Panc1 (cell line): ENCODE measurements around the gene RARRES2.
"Not testable (repeated sequence)": the region's sequence is repeated elsewhere in the genome, so short reads cannot be mapped to it uniquely, and the experiment has no call there.

Source experiments
- POLR2AphosphoS5 ChIP-seq: IDR thresholded peaks from 2 replicates; pipeline ENCODE4 v1.6.1; 2012; ENCODE audit warnings: mild to moderate bottlenecking, low read depth, low read length, moderate library complexity
- TCF7L2 ChIP-seq: IDR thresholded peaks from 2 replicates; pipeline ENCODE4 v1.6.1; 2011; ENCODE audit warnings: mild to moderate bottlenecking, low read depth, low read length, inconsistent platforms
- TF ChIP-seq, protein P1 (sequence below): fragments of 450-650 bp; IDR thresholded peaks from 2 replicates; pipeline ENCODE4 v1.5.1; 2017; ENCODE audit warnings: mild to moderate bottlenecking
- TF ChIP-seq, protein P2 (sequence below), 2 experiments: IDR thresholded peaks; 2 replicates each; pipeline ENCODE4 v1.6.1; 2011 to 2012; ENCODE audit warnings: low read depth in 2 of 2, control low read depth in 1 of 2, low read length in 1 of 2, mild to moderate bottlenecking in 1 of 2, moderate library complexity in 1 of 2; ENCODE audit not compliant: insufficient read depth in 1 of 2

DNA sequence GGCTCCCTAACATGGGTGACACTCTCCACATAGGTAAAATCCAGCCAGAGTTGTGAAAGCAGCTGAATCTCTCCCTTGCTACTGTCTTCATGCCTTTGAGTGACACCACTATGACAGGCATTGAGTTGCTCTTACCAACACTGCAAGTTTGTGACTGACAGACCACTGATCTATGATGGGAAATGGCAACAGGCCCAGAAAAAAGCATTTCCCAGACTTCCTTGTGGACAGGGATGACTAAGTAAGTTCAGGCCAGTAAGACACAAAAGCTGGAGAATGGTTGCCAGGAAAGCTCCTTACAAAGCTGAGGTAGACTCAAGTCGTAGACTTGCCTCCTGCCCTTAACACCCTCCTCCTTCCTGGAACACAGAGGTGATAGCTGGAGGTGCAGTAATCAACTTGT is 38.5 kb downstream of the RARRES2 start:
- TF ChIP-seq, protein P1, sequence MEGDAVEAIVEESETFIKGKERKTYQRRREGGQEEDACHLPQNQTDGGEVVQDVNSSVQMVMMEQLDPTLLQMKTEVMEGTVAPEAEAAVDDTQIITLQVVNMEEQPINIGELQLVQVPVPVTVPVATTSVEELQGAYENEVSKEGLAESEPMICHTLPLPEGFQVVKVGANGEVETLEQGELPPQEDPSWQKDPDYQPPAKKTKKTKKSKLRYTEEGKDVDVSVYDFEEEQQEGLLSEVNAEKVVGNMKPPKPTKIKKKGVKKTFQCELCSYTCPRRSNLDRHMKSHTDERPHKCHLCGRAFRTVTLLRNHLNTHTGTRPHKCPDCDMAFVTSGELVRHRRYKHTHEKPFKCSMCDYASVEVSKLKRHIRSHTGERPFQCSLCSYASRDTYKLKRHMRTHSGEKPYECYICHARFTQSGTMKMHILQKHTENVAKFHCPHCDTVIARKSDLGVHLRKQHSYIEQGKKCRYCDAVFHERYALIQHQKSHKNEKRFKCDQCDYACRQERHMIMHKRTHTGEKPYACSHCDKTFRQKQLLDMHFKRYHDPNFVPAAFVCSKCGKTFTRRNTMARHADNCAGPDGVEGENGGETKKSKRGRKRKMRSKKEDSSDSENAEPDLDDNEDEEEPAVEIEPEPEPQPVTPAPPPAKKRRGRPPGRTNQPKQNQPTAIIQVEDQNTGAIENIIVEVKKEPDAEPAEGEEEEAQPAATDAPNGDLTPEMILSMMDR = not testable (repeated sequence)
- TF ChIP-seq, protein P2, sequence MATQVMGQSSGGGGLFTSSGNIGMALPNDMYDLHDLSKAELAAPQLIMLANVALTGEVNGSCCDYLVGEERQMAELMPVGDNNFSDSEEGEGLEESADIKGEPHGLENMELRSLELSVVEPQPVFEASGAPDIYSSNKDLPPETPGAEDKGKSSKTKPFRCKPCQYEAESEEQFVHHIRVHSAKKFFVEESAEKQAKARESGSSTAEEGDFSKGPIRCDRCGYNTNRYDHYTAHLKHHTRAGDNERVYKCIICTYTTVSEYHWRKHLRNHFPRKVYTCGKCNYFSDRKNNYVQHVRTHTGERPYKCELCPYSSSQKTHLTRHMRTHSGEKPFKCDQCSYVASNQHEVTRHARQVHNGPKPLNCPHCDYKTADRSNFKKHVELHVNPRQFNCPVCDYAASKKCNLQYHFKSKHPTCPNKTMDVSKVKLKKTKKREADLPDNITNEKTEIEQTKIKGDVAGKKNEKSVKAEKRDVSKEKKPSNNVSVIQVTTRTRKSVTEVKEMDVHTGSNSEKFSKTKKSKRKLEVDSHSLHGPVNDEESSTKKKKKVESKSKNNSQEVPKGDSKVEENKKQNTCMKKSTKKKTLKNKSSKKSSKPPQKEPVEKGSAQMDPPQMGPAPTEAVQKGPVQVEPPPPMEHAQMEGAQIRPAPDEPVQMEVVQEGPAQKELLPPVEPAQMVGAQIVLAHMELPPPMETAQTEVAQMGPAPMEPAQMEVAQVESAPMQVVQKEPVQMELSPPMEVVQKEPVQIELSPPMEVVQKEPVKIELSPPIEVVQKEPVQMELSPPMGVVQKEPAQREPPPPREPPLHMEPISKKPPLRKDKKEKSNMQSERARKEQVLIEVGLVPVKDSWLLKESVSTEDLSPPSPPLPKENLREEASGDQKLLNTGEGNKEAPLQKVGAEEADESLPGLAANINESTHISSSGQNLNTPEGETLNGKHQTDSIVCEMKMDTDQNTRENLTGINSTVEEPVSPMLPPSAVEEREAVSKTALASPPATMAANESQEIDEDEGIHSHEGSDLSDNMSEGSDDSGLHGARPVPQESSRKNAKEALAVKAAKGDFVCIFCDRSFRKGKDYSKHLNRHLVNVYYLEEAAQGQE (IDR thresholded peaks at IDR 0.05; ENCODE audit: insufficient read depth in 1 of 2, low read depth in 2 of 2, low read length in 1 of 2) = not testable (repeated sequence)
- not testable (repeated sequence) for TF ChIP-seq POLR2AphosphoS5, TCF7L2
